Esophagus mucosa (tissue), 1 donor: Measurements from ENCODE around the gene NBEAL1. TPM values are rescaled to one million over a fixed set of nuclear protein-coding genes. Genes with fewer than 3 reads are reported as not detected.
"Not testable (repeated sequence)": the region's sequence is repeated elsewhere in the genome, so short reads cannot be mapped to it uniquely, and the experiment has no call there.

Experiments
- ATAC-seq: fragments of 200-7000 bp; cut with Tn5 transposase; one replicate; pipeline ENCODE4 v1.9.1; 2020
- total RNA-seq: library from RNA; stranded (reverse); gene quantifications from one replicate; pipeline ENCODE4 v1.2.4, GENCODE V29; 2023
- donor health status: DM: yes; HTN: yes; CAD: no.

NBEAL1 gene
- total RNA-seq, 1 donor from 2014 or later: 16.4 TPM

- ATAC-seq: no peak
These were observed 26.4 kb downstream of the NBEAL1 start for GRCh38 chr2:203040966-203041521.

GRCh38 chr2:203042178-203042577 lies 27.5 kb downstream of the NBEAL1 start:
- no peak for ATAC-seq

DNA sequence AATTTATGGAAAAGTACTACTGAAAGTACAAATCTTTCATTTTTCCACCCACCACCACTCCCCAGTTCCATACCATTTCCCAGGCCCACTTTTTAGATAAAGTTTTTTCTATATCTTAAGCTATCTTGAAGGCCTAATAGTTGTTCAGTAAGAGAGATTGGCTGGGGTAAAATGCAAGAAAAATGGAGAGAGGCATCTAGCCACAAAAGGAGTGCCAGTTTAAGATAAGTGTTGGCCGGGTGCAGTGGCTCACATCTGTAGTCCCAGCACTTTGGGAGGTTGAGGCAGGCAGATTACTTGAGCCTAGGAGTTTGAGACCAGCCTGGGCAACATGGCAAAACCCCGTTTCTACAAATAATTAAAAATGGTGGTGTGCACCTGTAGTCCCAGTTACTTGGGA lies 28.6 kb downstream of the NBEAL1 start:
- no peak for ATAC-seq

DNA sequence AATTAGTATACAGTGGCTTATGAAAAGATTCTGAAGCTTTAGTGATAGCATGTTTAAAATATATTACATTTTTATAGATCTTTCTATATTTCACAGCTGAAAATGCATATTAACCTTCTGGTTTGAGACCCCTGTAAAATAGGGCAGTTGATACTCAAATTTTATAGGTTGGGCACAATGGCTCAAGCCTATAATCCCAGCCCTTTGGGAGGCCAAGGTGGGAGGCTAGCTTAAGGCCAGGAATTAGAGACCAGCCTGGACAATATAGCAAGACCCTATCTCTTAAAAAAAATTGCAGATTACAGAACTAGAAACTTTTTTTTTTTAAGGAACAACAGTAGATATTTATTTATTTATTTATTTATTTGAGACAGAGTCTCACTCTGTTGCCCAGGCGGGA lies 31.2 kb downstream of the NBEAL1 start:
- no peak for ATAC-seq

DNA sequence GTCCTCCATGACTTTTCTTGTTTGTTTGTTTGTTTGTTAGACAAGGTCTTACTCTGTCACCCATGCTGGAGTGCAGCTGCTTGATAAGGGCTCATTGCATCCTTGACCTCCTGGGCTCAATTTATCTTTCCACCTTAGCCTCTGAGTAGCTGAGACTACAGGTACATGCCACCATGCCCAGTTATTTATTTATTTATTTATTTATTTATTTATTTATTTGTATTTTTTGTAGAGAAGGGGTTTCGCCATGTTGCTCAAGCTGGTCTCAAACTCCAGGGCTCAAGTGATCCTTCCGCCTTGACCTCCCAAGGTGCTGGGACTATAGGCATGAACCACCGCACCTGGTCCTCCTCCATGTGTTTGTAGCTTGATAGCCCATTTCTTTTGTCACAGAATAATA lies 37.9 kb downstream of the NBEAL1 start:
- ATAC-seq: no peak

DNA sequence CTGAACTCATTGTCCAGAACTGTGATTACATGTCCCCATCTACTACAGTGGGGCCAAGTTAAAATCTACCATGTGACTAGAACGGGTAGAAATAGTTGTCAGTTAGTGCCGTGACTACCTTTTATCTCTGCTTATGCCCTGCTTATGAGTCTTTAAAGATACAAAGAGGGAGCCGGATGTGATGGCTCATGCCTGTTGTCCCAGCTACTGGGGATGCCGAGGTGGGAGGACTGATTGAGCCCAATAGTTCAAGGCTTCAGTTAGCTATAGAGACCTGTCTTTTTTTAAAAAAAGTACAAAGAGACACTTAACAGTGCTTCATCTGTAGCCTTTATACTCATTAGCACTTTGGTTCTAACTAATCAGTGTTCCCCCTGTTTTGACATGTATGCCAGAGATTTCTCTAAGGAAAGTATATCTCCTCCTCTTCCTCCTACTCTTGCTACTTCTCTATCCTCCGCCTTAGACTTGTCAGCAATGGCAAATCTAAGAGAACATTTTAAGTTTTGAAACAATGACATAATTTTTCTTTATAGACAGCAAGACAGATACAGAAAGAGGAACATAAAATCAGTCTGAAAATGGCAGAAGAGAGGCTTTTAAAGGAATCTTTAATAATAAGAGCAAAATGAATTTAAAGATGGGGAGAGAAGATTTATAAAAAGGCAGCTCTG lies 45.0 kb downstream of the NBEAL1 start:
- no peak for ATAC-seq

DNA sequence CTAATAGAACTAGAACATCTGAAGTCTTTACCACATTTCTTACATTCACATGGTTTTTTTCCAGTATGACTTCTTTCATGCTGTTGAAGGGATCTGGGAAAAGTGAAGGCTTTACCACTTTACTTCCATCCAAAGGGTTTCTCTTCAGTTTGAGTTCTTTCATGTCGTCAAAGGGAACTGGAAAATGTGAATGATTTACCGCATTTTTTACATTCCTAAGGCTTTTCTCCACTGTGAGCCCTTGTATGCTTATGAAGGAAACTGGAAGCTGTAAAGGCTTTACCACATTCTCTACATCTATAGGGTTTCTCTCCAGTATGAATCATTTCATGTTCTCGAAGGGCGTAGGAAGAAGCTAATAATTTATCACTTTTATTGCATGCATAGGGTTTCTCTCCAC lies 46.7 kb downstream of the NBEAL1 start:
- no peak for ATAC-seq

DNA sequence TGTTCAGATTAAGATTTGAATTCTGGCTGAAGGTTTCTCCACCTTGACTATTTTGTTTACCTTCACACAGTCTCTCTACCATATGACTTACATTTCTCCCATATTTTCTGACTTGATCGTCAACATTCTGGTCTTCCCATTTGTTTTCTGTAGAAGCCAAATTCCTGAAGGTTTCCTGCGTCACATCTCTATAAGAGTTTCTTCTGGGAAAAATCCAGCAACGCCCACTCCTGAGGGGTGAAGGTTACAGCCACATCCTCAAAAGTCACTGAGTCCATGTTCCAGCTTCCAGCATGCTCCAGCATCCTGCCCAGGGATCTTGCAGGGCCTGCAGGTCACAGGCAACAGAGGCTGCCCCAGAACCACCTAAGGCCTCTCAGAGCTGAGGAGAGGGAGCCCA lies 47.5 kb downstream of the NBEAL1 start:
- ATAC-seq: no peak

DNA sequence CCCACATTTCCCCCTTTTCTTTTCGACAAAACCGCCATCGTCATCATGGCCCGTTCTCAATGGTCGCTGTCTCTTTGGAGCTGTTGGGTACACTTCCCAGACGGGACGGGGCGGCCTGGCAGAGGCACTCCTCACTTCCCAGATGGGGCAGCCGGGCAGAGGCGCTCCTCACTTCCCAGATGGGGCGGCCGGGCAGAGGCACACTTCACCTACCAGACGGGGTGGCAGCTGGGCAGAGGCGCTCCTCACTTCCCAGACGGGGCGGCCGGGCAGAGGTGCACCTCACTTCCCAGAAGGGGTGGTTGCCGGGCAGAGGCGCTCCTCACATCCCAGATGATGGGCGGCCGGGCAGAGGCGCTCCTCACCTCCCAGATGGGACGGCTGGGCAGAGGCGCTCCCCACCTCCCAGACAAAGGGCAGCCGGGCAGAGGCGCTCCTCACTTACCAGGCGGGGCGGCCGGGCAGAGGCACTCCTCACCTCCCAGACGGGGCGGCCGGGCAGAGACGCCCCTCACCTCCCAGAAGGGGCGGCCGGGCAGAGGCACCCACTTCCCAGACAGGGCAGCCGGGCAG lies 51.9 kb downstream of the NBEAL1 start:
- not testable (repeated sequence) for ATAC-seq

- ATAC-seq: no peak
These were observed 56.0 kb downstream of the NBEAL1 start for GRCh38 chr2:203070701-203071100.

DNA sequence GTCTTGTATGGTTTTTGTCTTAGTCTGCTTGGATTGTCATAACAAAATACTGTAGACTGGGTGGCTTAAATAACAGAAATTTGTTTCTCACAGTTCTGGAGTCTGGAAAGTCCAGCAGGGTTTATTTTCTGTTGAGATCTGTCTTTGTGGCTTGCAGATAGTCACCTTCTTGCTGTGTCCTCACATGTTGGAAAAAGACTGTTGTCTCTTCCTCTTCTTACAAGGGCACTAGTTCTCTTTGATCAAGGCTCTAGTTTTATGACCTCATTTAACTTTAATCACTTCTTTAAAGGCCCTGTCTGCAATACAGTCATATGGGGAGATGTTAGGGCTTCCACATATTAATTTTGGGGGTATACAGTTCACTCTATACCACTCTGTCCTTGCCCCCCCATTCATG lies 56.5 kb downstream of the NBEAL1 start:
- ATAC-seq: no peak

DNA sequence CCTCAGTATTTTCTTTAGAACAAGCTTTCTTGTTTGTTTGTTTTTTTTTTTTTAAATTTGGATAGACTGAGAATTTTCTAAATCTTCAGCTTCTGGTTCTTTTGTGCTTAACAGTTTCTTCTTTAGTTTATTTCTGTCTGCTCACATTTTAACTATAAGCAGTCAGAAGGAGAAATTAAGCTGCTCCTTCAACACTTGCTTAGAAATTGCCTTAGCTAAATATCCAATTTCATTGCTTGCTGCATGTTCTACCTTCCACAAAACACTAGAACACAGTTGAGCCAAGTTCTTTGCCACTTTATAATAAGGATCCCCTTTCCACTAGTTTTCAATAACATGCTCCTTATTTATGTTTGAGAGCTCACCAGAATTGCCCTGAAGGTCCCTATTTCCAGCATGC lies 57.7 kb downstream of the NBEAL1 start:
- no peak for ATAC-seq

- no peak for ATAC-seq
These were observed 62.8 kb downstream of the NBEAL1 start for GRCh38 chr2:203077451-203077850.

DNA sequence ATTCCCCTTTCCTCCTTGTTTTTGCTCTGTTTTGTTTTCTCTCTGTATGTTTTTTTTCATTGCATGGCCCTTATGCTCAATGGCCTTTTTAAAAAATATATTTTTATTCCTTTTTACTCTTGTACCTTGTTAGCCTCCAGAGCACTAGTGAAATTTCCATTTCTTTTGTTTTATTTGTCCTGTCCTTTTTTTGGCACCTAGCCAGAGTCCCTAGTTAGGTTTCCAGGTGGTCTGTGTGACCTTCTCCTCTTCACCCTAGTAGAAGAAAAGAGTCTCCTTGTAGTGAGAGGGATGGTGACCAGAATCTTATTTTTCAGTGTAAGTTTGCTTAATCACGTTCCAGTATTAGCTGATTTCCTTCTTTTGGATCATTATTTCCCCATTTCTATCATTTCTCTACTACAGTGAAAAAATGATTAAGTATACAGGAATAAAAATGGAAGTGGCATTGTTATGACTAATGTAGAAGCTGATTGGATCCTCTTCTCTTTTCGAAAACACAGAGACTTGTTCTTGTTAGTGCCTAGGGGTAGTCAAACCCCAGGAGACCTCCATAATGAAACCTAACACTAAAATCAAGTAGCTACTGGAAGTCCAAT lies 65.9 kb downstream of the NBEAL1 start:
- ATAC-seq: no peak

DNA sequence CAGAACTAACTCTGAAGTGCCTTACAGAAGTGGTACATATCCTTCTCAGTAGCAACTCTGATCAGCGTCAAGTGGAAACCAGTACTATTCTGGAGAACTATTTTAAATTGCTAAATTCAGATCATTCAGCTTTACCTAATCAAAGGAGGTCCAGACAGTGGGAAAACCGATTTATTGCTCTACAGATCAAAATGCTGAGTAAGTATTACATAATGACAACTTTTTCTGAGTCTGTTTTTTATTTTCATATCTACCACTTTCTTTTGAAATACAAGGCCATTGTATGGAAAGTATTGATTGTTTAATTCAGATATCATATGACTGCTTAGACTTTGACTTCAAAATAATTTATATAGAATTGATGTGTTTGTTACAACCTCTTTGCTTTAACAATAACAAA lies 68.7 kb downstream of the NBEAL1 start:
- no peak for ATAC-seq

DNA sequence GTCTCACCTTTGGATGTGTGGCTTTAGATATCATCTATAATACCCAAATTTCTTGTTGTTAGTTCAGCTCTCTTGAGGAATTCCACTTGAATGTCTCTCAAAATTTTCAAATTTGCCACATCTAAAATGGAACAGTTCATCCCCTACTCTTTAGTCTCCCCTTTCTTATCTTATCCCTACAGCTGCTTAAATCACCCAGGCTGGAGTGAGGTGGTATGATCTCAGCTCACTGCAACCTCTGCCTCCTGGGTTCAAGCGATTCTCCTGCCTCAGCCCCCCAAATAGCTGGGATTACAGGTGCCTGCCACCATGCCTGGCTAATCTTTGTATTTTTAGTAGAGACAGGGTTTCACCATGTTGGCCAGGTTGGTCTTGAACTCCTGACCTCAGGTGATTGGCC lies 71.7 kb downstream of the NBEAL1 start:
- not testable (repeated sequence) for ATAC-seq

GRCh38 chr2:203090721-203091120 lies 76.0 kb downstream of the NBEAL1 start:
- ATAC-seq: not testable (repeated sequence)

- ATAC-seq: no peak
These were observed 83.1 kb downstream of the NBEAL1 start for GRCh38 chr2:203097735-203098134.

DNA sequence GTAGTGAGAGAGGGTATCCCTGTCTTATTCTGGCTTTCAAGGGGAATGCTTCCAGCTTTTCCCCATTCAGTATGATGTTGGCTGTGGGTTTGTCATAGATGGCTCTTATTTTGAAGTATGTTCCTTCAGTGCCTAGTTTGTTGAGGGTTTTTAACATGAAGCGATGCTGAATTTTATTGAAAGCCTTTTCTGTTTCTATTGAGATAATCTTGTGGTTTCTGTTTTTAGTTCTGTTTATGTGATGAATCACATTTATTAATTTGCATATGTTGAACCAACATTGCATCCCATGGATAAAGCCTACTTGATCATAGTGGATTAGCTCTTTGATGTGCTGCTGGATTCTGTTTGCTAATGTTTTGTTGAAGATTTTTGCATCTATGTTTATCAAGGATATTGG lies 87.7 kb downstream of the NBEAL1 start:
- not testable (repeated sequence) for ATAC-seq

- no peak for ATAC-seq
These were observed 89.6 kb downstream of the NBEAL1 start for GRCh38 chr2:203104273-203104672.

- ATAC-seq: no peak
These were observed 91.3 kb downstream of the NBEAL1 start for GRCh38 chr2:203105996-203106395.

- ATAC-seq: not testable (repeated sequence)
These were observed 95.8 kb downstream of the NBEAL1 start for GRCh38 chr2:203110496-203110895.

GRCh38 chr2:203112342-203112741 lies 97.7 kb downstream of the NBEAL1 start:
- no peak for ATAC-seq

DNA sequence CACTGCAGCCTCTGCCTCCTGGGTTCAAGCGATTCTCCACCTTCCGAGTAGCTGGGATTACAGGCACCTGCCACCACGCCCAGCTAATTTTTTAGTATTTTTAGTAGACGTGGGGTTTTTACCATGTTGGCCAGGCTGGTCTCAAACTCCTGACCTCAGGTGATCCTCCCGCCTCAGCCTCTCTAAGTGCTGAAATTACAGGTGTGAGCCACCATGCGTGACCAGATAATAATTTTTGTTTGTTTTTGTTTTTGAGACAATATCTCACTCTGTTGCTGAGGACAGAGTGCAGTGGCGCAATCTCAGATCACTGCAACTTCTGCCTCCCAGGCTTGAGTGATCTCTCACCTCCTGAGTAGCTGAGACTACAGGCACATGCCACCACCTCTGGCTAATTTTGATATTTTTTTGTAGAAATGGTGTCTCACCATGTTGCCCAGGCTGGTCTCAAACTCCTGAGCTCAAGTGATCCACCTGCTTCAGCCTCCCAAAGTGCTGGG lies 100.6 kb downstream of the NBEAL1 start:
- not testable (repeated sequence) for ATAC-seq
